ENCODE data around the gene CACNA1I. TPM values are rescaled to one million over a fixed set of nuclear protein-coding genes. Genes with fewer than 3 reads are reported as not detected.

The CACNA1I gene
- polyA plus RNA-seq, 3 donors: 0.04 TPM; not detected in 2

GRCh38 chr22:39714321-39714720 is 143.8 kb downstream of the CACNA1I start:
- no peak for DNase-seq
- Histone ChIP-seq H3K27me3 (ENCODE audit: control insufficient read depth in 2 of 2, insufficient read depth in 2 of 2, low read length in 2 of 2) (peaks cover 0 to 2% of the 10 kb centered on the region in 2 donors), H3K9me3 (replicated peaks in 1 of 2; ENCODE audit: control insufficient read depth in 1 of 2, insufficient read depth in 1 of 2, low read length in 2 of 2) (no peaks in the 10 kb centered on the region), H3K4me3 (replicated peaks in 1 of 3; ENCODE audit: low read depth in 2 of 3, low read length in 3 of 3) (no peak overlapping the region), H3K4me1 (ENCODE audit: control insufficient read depth in 1 of 2, insufficient read depth in 2 of 2, low read length in 2 of 2) (no peaks in the 10 kb centered on the region), H2AFZ (ENCODE audit: insufficient read depth, low read depth, low read length, poor library complexity, severe bottlenecking) (no peak overlapping the region), H4K20me1 (ENCODE audit: insufficient read depth, low read length) (no peaks in the 10 kb centered on the region), H3K9ac (ENCODE audit: insufficient read depth, low read length, poor library complexity, severe bottlenecking) (no peak overlapping the region), H3K79me2 (ENCODE audit: insufficient read depth, low read length) (no peaks in the 10 kb centered on the region), H3K27ac (ENCODE audit: low read depth in 1 of 2, low read length in 2 of 2) (no peak overlapping the region), H3K4me2 (replicated peaks; ENCODE audit: extremely low read depth, low read length, poor library complexity, severe bottlenecking) (no peak overlapping the region), H3K36me3 (replicated peaks in 1 of 2; ENCODE audit: control insufficient read depth in 1 of 2, insufficient read depth in 2 of 2, low read length in 2 of 2) (no peaks in the 10 kb centered on the region)
- no peaks in the 10 kb centered on the region for H3K4me1 Mint-ChIP-seq
- 94% methylated on average over 8 of the region's 8 CpGs for WGBS (ENCODE audit: insufficient coverage)
- H3K27ac Mint-ChIP-seq: no peak overlapping the region
- H3K9me3 Mint-ChIP-seq: peaks cover 0 to 2% (median 0%) of the 10 kb centered on the region in 7 donors
- H3K4me3 Mint-ChIP-seq: no peak overlapping the region
- H3K36me3 Mint-ChIP-seq: no peaks in the 10 kb centered on the region
- peaks cover 8 to 14% (median 13%) of the 10 kb centered on the region in 3 donors for H3K27me3 Mint-ChIP-seq (ENCODE audit: low read depth in 3 of 3)
- no peak for TF ChIP-seq CTCF (IDR thresholded peaks at IDR 0.05)
- intact Hi-C loops (cut with micrococcal nuclease): no loop called here

GRCh38 chr22:39715778-39716495 is 145.4 kb downstream of the CACNA1I start:
- Histone ChIP-seq H3K4me3 (replicated peaks in 1 of 3; ENCODE audit: low read depth in 2 of 3, low read length in 3 of 3) (no peak overlapping the region), H3K9ac (ENCODE audit: insufficient read depth, low read length, poor library complexity, severe bottlenecking) (no peak overlapping the region)

More at GRCh38 chr22:39715778-39716495, 145.4 kb downstream of the CACNA1I start:
- Histone ChIP-seq H3K79me2 (ENCODE audit: insufficient read depth, low read length) (no peaks in the 10 kb centered on the region), H3K36me3 (replicated peaks in 1 of 2; ENCODE audit: control insufficient read depth in 1 of 2, insufficient read depth in 2 of 2, low read length in 2 of 2) (no peaks in the 10 kb centered on the region), H3K4me1 (ENCODE audit: control insufficient read depth in 1 of 2, insufficient read depth in 2 of 2, low read length in 2 of 2) (no peaks in the 10 kb centered on the region), H3K27ac (ENCODE audit: low read depth in 1 of 2, low read length in 2 of 2) (no peak overlapping the region), H2AFZ (ENCODE audit: insufficient read depth, low read depth, low read length, poor library complexity, severe bottlenecking) (no peak overlapping the region), H4K20me1 (ENCODE audit: insufficient read depth, low read length) (no peaks in the 10 kb centered on the region), H3K27me3 (ENCODE audit: control insufficient read depth in 2 of 2, insufficient read depth in 2 of 2, low read length in 2 of 2) (peaks cover 0 to 2% of the 10 kb centered on the region in 2 donors), H3K4me2 (replicated peaks; ENCODE audit: extremely low read depth, low read length, poor library complexity, severe bottlenecking) (no peak overlapping the region), H3K9me3 (replicated peaks in 1 of 2; ENCODE audit: control insufficient read depth in 1 of 2, insufficient read depth in 1 of 2, low read length in 2 of 2) (no peaks in the 10 kb centered on the region)
- H3K4me1 Mint-ChIP-seq: no peaks in the 10 kb centered on the region
- peaks cover 0 to 2% (median 0%) of the 10 kb centered on the region in 7 donors for H3K9me3 Mint-ChIP-seq
- WGBS (ENCODE audit: insufficient coverage): 81% methylated on average over 24 of the region's 25 CpGs
- intact Hi-C loops (cut with micrococcal nuclease): no loop called here
- no peak for TF ChIP-seq CTCF (IDR thresholded peaks at IDR 0.05)
- H3K36me3 Mint-ChIP-seq: no peaks in the 10 kb centered on the region
- H3K27me3 Mint-ChIP-seq (ENCODE audit: low read depth in 3 of 3): peaks cover 10 to 18% (median 17%) of the 10 kb centered on the region in 3 donors
- H3K4me3 Mint-ChIP-seq: peak overlapping the region in 1 of 2 donors; percentile 44
- DNase-seq: no peak
- no peak overlapping the region for H3K27ac Mint-ChIP-seq
